NCI-H2227 (cell line): Measurements from ENCODE around the gene BAZ1B.
"Not testable (repeated sequence)": the region's sequence is repeated elsewhere in the genome, so short reads cannot be mapped to it uniquely, and the experiment has no call there.

Source experiments
- DNase-seq: peaks from one replicate; lab custom pipeline; 2025; ENCODE audit not compliant: unreplicated experiment; lab: John Stamatoyannopoulos, UW

BAZ1B gene

DNA sequence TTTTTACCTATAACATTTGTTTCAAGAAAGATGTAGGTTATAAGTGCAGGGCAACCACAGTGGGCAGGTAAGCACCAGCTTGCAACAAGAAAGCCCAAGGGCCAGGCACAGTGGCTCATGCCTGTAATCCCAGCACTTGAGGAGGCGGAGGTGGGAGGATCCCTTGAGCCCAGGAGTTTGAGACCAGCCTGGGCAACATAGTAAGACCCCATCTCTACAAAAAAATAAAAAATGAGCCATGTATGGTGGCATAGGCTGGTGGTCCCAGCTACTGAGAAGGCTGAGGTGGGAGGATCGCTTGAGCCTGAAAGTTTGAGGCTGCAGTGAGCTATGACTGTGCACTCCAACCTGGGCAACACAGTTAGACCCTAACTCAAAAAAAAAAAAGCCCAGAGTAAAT is 22.6 kb upstream of the BAZ1B start:
- DNase-seq: no peak

DNA sequence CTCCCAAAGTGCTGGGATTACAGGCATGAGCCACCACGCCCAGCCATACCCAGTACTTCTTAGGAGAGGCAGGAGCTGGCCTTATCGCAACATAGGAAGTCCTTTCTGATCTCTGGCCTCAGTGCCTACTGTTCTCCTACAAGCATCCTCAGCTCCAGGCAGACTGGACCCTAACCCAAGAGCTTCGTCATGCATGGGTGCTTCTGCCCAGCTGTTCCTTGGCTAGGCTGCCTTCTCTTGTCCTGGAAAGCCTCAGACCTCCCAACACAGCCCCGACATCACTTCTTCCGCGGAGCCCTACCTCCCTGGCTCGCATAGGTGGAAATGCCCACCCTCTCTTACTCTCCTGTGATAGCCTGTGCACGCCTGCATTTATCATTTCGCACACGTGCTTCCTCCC is 19.6 kb upstream of the BAZ1B start:
- no peak for DNase-seq

- DNase-seq: no peak
Measured at GRCh38 chr7:73539709-73540108, 17.6 kb upstream of the BAZ1B start.

GRCh38 chr7:73538510-73538909 is 16.4 kb upstream of the BAZ1B start:
- DNase-seq: not testable (repeated sequence)

DNA sequence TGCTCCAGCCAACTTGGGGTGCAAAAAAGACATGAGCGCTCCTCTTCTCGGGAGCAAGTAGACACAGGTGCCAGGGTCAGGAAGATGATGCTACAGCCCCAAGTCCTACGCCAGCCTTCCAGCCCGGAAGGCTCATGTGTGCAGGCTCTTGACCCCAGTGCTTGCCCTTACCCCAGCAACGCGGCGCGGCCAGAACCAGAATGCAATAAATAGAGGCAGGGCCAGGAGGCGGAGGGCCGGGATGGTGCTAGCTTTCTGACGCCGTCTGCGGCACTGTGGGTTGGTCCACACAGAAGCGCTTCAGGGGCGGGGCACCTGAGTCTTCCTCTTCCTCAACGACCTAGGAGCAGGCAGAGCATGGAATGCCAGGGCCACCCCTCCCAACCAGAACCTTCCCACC is 15.0 kb upstream of the BAZ1B start:
- no peak for DNase-seq

GRCh38 chr7:73536479-73536878 is 14.4 kb upstream of the BAZ1B start:
- no peak for DNase-seq

- not testable (repeated sequence) for DNase-seq
Measured at GRCh38 chr7:73535918-73536317, 13.8 kb upstream of the BAZ1B start.

GRCh38 chr7:73533742-73534141 is 11.6 kb upstream of the BAZ1B start:
- DNase-seq: no peak

GRCh38 chr7:73532224-73532623 is 10.1 kb upstream of the BAZ1B start:
- no peak for DNase-seq

GRCh38 chr7:73530800-73531199 is 8.7 kb upstream of the BAZ1B start:
- DNase-seq: no peak

GRCh38 chr7:73526896-73527821 is 5.1 kb upstream of the BAZ1B start:
- DNase-seq: peak; percentile 50

DNA sequence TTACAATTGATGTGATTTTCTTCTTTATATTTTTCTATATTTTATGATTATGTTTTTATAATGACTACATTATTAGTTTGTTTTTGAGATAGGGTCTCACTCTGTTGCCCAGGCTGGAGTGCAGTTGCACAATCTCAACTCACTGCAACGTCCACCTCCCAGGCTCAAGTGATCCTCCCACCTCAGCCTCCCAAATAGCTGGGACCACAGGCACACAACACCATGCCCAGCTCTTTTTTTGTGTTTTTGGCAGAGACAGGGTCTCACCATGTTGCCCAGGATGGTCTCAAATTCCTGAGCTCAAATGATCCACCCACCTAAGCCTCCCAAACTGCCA is 4.0 kb upstream of the BAZ1B start:
- not testable (repeated sequence) for DNase-seq

GRCh38 chr7:73521636-73522104 is 423 bp downstream of the BAZ1B start:
- DNase-seq: peak; percentile 82

- peak; percentile 50 for DNase-seq
Measured at GRCh38 chr7:73520673-73521635, 1.1 kb downstream of the BAZ1B start.

GRCh38 chr7:73519867-73520672 is 2.0 kb downstream of the BAZ1B start:
- peak; percentile 21 for DNase-seq

DNA sequence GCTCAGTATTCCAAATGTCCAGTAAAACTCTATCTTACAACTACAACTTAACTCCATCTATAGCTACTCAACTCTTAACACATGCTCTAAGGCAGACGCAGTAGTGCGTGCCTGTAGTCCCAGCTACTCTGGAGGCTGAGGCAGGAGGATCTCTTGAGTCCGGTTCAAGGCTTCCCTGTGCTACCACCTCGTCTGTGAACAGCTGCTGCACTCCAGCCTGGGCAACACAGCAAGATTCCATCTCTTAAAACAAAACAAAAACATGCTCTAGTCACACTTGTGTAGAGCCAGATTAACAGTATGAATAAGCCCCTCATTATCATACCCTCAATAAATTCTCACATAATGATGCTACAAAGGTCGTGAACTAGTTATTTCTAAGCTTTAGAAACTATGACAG is 3.6 kb downstream of the BAZ1B start:
- DNase-seq: no peak

DNA sequence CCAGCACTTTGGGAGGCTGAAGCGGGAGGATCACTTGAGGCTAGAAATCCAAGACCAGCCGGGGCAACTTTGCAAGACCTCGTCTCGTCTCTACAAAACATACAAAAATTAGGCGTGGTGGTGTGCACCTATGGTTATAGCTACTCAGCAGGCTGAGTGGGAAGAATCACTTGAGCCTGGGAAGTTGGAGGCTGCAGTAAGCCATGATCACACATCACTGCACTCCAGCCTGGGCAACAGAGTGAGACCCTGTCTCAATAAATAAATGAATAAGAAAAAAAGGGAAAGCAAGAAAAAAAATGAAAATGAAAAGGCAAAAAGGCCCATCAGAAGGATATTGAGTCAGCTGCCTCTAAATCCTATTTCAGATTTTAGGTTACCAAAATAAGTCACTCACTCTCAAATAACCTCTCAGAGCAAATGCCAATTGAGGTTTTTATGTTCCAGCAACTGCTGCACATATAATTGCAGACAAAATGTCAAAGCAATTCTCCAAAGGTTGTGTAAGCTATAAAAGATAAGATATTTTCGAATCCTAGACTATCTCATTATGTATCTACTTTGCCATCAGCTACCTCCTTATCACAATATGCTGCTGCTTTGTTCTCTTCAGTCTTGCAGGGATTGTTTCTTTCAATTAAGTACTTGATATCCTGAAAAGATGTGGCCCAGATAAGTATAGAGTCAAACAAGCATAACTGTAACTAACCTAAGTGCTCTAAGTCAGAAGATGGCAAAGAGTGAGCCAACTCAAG is 4.7 kb downstream of the BAZ1B start:
- DNase-seq: peak; percentile 54

GRCh38 chr7:73515178-73515577 is 6.9 kb downstream of the BAZ1B start:
- no peak for DNase-seq

DNA sequence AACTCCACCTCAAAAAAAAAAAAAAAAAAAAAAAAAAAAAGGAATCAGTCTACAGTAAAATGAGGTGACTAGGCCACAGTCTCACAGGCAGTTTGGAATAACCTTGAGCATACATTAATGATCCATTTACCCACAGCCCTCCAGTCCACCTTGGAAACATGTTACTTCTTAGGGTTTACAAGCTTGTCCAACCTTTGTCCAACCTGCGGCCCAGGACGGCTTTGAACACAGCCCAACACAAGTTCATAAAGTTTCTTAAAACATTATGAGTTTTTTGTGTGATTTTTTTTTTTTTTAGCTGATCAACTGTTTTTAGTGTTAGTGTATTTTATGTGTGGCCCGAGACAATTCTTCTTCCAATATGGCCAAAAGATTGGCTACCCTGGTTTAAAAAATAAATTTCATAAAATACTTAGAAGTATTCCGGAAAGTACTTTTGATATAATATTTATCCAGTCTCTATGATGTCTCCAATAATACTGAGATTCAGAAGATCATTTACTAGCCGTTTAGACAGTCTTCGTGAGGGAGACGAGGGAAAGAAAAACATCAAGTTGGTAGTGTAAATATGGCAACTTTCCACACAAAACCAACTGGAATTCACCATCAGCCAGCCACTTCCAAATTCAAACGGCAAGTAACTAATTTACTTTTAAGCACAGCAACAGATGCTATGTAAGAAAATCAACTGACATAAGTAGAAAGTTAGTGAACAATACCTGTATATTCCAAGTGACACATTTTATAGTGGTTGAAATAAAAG is 9.9 kb downstream of the BAZ1B start:
- no peak for DNase-seq
